Measurements from ENCODE around the gene COL8A2. TPM values are rescaled to one million over a fixed set of nuclear protein-coding genes. Genes with fewer than 3 reads are reported as not detected.

The COL8A2 gene
- total RNA-seq, 1 donor from 2014 or later, result not detected

- Mint-ChIP-seq H3K27me3 (ENCODE audit: unreplicated experiment) (peaks cover 13% of the 10 kb centered on the region), H3K9me3 (ENCODE audit: unreplicated experiment) (peaks cover 3% of the 10 kb centered on the region), H3K36me3 (ENCODE audit: unreplicated experiment) (peaks cover 3% of the 10 kb centered on the region), H3K4me3 (ENCODE audit: unreplicated experiment) (no peak overlapping the region), H3K4me1 (ENCODE audit: low read depth, unreplicated experiment) (no peaks in the 10 kb centered on the region), H3K27ac (ENCODE audit: unreplicated experiment) (no peak overlapping the region)
- DNase-seq, result no peak
- no peak for TF ChIP-seq CTCF (IDR thresholded peaks at IDR 0.05; ENCODE audit: partially characterized antibody, unreplicated experiment)
Measured at GRCh38 chr1:36107394-36107793, 17.6 kb downstream of the COL8A2 start.

GRCh38 chr1:36106269-36106668, 18.8 kb downstream of the COL8A2 start:
- Mint-ChIP-seq H3K9me3 (ENCODE audit: unreplicated experiment) (peaks cover 3% of the 10 kb centered on the region), H3K4me1 (ENCODE audit: low read depth, unreplicated experiment) (no peaks in the 10 kb centered on the region), H3K27ac (ENCODE audit: unreplicated experiment) (no peak overlapping the region), H3K27me3 (ENCODE audit: unreplicated experiment) (peaks cover 5% of the 10 kb centered on the region), H3K4me3 (ENCODE audit: unreplicated experiment) (no peak overlapping the region), H3K36me3 (ENCODE audit: unreplicated experiment) (no peaks in the 10 kb centered on the region)
- no peak for TF ChIP-seq CTCF (IDR thresholded peaks at IDR 0.05; ENCODE audit: partially characterized antibody, unreplicated experiment)
- no peak for DNase-seq

GRCh38 chr1:36101546-36101945, 23.5 kb downstream of the COL8A2 start:
- Mint-ChIP-seq H3K9me3 (ENCODE audit: unreplicated experiment) (peaks cover 4% of the 10 kb centered on the region), H3K27ac (ENCODE audit: unreplicated experiment) (no peak overlapping the region), H3K36me3 (ENCODE audit: unreplicated experiment) (no peaks in the 10 kb centered on the region), H3K4me1 (ENCODE audit: low read depth, unreplicated experiment) (peaks cover 1% of the 10 kb centered on the region), H3K4me3 (ENCODE audit: unreplicated experiment) (no peak overlapping the region), H3K27me3 (ENCODE audit: unreplicated experiment) (peaks cover 1% of the 10 kb centered on the region)
- no peak for TF ChIP-seq CTCF (IDR thresholded peaks at IDR 0.05; ENCODE audit: partially characterized antibody, unreplicated experiment)
- no peak for DNase-seq

GRCh38 chr1:36100376-36100775, 24.6 kb downstream of the COL8A2 start:
- Mint-ChIP-seq H3K36me3 (ENCODE audit: unreplicated experiment) (no peaks in the 10 kb centered on the region), H3K9me3 (ENCODE audit: unreplicated experiment) (peaks cover 2% of the 10 kb centered on the region), H3K27ac (ENCODE audit: unreplicated experiment) (no peak overlapping the region), H3K27me3 (ENCODE audit: unreplicated experiment) (peaks cover 3% of the 10 kb centered on the region), H3K4me3 (ENCODE audit: unreplicated experiment) (no peak overlapping the region), H3K4me1 (ENCODE audit: low read depth, unreplicated experiment) (peaks cover 3% of the 10 kb centered on the region)
- no peak for TF ChIP-seq CTCF (IDR thresholded peaks at IDR 0.05; ENCODE audit: partially characterized antibody, unreplicated experiment)
- DNase-seq, result no peak

- H3K4me1 Mint-ChIP-seq (ENCODE audit: low read depth, unreplicated experiment), result peaks cover 3% of the 10 kb centered on the region
- H3K9me3 Mint-ChIP-seq (ENCODE audit: unreplicated experiment), result peaks cover 2% of the 10 kb centered on the region
- no peaks in the 10 kb centered on the region for H3K36me3 Mint-ChIP-seq (ENCODE audit: unreplicated experiment)
- H3K27me3 Mint-ChIP-seq (ENCODE audit: unreplicated experiment), result peaks cover 3% of the 10 kb centered on the region
- peak; percentile 83 for TF ChIP-seq CTCF (IDR thresholded peaks at IDR 0.05; ENCODE audit: partially characterized antibody, unreplicated experiment)
- peak; percentile 90 for DNase-seq
- H3K4me3 Mint-ChIP-seq (ENCODE audit: unreplicated experiment), result no peak overlapping the region
- no peak overlapping the region for H3K27ac Mint-ChIP-seq (ENCODE audit: unreplicated experiment)
Measured at GRCh38 chr1:36099681-36100341, 25.2 kb downstream of the COL8A2 start.

Measured in glutamatergic neuron (in vitro differentiated cells).